ENCODE data around the gene ZNF710.
A peak's percentile ranks its signal among the peaks of the same experiment; 100 is the strongest.

DNA sequence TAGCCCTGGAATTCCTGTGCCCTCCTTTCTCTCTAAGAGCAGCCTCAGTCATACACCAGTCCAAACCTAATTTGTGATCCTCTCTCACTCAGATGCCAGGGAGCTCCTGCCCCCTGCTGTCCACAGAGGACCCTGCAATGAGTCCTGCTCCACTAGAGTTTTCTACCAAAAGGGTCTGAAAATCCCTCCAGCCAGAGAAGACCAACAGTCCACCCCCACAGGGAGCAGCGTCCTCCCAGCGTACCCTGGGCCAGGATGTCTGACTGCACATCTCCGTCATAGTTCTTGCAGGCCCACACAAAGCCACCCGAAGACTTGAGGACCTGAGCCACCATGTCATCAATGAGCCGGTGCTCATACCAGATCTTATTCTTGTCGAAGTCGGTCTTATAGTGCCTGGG is 85.7 kb downstream of the ZNF710 start:
- TF ChIP-seq, protein P1, sequence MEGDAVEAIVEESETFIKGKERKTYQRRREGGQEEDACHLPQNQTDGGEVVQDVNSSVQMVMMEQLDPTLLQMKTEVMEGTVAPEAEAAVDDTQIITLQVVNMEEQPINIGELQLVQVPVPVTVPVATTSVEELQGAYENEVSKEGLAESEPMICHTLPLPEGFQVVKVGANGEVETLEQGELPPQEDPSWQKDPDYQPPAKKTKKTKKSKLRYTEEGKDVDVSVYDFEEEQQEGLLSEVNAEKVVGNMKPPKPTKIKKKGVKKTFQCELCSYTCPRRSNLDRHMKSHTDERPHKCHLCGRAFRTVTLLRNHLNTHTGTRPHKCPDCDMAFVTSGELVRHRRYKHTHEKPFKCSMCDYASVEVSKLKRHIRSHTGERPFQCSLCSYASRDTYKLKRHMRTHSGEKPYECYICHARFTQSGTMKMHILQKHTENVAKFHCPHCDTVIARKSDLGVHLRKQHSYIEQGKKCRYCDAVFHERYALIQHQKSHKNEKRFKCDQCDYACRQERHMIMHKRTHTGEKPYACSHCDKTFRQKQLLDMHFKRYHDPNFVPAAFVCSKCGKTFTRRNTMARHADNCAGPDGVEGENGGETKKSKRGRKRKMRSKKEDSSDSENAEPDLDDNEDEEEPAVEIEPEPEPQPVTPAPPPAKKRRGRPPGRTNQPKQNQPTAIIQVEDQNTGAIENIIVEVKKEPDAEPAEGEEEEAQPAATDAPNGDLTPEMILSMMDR (IDR thresholded peaks at IDR 0.05 in 8 of 11, conservative IDR thresholded peaks at IDR 0.05 in 3 of 11), result peak; percentile 55 to 85 (median 75)
- TF ChIP-seq POLR2A (IDR thresholded peaks at IDR 0.05) (no peak), POLR2AphosphoS5 (IDR thresholded peaks at IDR 0.05) (no peak)
